Measurements from ENCODE around the gene GARRE1.

GRCh38 chr19:34277244-34277643 lies 22.9 kb downstream of the GARRE1 start:
- TF ChIP-seq CTCF (IDR thresholded peaks at IDR 0.05) (no peak), POLR2AphosphoS5 (IDR thresholded peaks at IDR 0.05; ENCODE audit: insufficient read depth in 1 of 2, low read depth in 1 of 2) (no peak)

All from vagina (tissue), 2 donors.